GM12891 (cell line): Measurements from ENCODE around the gene ARHGAP15.

Experiments used
- DNase-seq: peaks from one replicate; pipeline ENCODE4 v3.0.0; 2011; ENCODE audit warnings: low spot score; ENCODE audit not compliant: insufficient read length
- FAIRE-seq: peaks from 2 replicates; lab custom pipeline; 2011; peaks lifted over from hg19 to GRCh38; lab: Jason Lieb, UNC
- PAX5 ChIP-seq: IDR thresholded peaks from 2 replicates; pipeline ENCODE4 v1.6.1; 2011; ENCODE audit warnings: low read length, moderate library complexity, mild to moderate bottlenecking; ENCODE audit not compliant: insufficient read depth, severe bottlenecking
- POLR2A ChIP-seq: IDR thresholded peaks from 2 replicates; pipeline ENCODE4 v1.6.1; 2011; ENCODE audit warnings: low read depth, low read length, control low read depth
- POLR2AphosphoS5 ChIP-seq: IDR thresholded peaks from 2 replicates; pipeline ENCODE4 v1.6.1; 2011; ENCODE audit warnings: low read depth, low read length, control low read depth
- POU2F2 ChIP-seq: IDR thresholded peaks from 2 replicates; pipeline ENCODE4 v1.6.1; 2011; ENCODE audit warnings: low read depth, mild to moderate bottlenecking, control low read depth, low read length, moderate library complexity
- SPI1 ChIP-seq: IDR thresholded peaks from 2 replicates; pipeline ENCODE4 v1.6.1; 2011; ENCODE audit warnings: low read depth, low read length, control low read depth
- TAF1 ChIP-seq: IDR thresholded peaks from 2 replicates; pipeline ENCODE4 v1.6.1; 2011; ENCODE audit warnings: low read depth, low read length, control low read depth

Gene ARHGAP15

DNA sequence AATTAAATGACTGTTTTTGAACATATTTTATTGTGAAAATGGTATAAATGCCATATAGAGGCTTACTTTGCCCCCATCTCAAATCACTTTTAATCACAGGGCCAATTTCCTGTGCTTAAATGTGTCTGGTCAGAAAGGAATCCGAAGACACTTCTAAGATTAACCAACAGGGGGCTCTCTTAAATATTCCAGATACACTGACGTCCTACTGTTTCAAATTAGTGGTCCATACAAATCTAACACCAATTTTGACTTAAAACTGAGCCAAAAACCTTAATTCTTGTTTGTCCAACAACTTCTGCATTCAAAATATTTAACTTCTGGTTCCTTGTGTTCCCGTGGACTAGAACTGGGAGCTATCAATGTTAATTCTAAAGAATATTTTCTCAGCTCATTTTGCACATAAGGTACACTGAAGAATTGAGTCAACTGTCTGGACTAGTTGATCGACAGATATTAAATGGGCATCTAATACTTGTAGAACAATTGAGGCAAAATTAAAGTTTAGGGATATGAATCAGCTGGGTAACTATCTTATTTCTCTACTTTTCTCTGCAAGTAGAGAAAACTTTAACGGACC is 557.5 kb downstream of the ARHGAP15 start:
- DNase-seq (no peak), FAIRE-seq (peak; percentile 35)
- TF ChIP-seq SPI1 (no peak), TAF1 (no peak), POLR2A (no peak), PAX5 (no peak), POLR2AphosphoS5 (no peak), POU2F2 (no peak)

DNA sequence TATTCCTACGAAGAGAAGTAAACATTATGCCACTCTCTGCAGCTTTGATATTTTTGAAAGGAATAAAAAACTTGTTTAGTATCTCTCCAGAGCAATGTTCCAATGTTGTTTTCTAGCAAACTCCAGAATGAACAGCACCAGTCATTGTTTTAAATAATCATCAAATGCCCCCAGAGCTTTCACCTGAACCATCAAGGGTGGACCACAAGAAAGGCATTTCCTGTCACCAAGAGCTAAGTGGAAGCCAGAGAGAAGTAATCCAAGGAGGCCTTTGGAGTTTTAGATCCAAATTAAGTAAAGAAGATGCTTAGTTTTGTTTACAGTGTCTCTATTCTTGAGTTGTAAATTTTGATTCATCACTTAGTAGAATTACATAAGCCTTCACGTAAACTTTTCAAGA is 559.0 kb downstream of the ARHGAP15 start:
- no peak for FAIRE-seq

DNA sequence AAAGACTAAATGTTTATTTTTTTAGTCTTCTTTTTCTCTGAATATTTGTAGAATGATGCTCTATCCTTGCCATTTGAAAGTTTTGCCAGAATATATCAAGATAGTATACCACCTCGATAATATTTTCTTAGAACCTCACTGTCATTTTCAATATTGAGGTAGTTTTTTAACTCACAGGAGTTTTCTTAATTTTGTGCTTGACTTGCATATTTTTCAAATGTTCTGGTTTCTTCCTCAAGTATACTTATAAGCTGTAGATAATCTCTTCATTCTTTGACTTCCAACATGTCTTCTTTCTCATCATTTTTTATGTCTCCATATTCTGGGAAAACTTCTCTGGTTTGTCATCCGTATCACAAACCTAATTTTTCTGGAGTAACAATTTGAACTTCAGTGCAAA is 559.6 kb downstream of the ARHGAP15 start:
- no peak for DNase-seq
- no peak for FAIRE-seq
- no peak for TF ChIP-seq POU2F2

More for the DNA sequence above, 559.0 kb downstream of the ARHGAP15 start:
- TF ChIP-seq POU2F2 (no peak), POLR2A (no peak), POLR2AphosphoS5 (no peak), SPI1 (no peak), PAX5 (no peak)
- no peak for DNase-seq

DNA sequence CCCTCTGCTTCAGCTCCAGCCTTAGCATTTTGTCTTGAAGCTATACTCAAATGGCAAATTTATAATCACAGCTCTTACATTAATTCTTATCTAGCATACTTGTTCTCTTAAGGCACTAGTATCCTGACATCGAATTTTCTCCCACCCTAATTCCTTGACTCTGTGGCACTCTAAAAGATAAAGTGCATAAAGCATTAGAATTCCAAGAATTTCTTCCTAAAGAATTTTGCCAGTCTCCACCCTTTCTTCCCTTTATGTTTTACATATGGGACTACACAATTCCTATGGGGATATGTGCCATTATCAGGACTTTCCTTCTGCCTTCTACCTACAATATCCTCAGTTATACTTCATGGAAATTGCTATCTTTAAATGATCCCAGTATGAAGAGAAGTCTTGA is 560.3 kb downstream of the ARHGAP15 start:
- TF ChIP-seq POU2F2 (no peak), PAX5 (no peak), POLR2A (no peak), SPI1 (no peak), POLR2AphosphoS5 (no peak), TAF1 (no peak)
- FAIRE-seq (no peak), DNase-seq (no peak)

DNA sequence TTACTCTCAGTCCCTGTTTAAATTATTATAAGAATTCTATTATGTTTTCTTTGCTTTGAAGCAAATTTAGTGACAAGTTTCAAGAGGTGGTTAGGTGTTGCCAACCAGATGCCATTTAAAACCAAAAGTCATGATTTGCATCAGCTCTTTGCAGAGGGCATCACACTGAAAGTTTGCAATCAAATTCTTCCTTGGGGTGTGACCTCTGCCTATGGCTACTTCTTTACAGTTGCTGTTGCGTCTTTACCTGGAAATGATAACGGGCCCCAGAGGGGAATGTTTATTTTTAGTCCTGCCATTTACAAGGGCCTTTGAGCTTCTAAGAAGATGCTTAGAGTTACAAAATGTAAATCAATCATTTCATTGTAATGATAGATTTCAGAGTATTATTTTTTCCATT is 561.0 kb downstream of the ARHGAP15 start:
- TF ChIP-seq POU2F2 = no peak
- TF ChIP-seq SPI1 = no peak
- TF ChIP-seq POLR2A = no peak
- no peak for TF ChIP-seq POLR2AphosphoS5
- no peak for TF ChIP-seq TAF1
- TF ChIP-seq PAX5 = no peak
- DNase-seq = no peak
- FAIRE-seq = no peak

DNA sequence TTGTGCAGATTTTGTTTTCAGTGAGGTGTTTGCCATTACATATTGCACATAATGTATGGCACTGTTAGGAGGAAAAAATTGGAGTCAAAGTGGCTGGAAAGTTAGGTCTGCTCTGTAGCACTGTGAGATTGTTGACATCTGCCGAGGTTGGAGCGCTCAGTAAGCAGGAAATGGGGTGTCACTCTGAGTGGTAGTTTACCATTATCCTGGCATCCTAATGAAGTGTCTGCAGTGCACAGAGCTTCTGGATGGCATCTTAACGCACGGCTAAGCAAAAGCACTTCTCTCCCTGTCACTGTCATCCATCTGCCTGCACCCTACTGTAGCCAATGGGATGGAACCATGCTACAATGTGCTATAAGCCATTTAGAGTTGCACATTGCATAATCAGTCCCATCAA is 561.9 kb downstream of the ARHGAP15 start:
- no peak for DNase-seq
- no peak for TF ChIP-seq POU2F2
- no peak for TF ChIP-seq PAX5
- no peak for TF ChIP-seq TAF1
- no peak for TF ChIP-seq POLR2AphosphoS5
- TF ChIP-seq POLR2A = no peak
- no peak for TF ChIP-seq SPI1
- no peak for FAIRE-seq

DNA sequence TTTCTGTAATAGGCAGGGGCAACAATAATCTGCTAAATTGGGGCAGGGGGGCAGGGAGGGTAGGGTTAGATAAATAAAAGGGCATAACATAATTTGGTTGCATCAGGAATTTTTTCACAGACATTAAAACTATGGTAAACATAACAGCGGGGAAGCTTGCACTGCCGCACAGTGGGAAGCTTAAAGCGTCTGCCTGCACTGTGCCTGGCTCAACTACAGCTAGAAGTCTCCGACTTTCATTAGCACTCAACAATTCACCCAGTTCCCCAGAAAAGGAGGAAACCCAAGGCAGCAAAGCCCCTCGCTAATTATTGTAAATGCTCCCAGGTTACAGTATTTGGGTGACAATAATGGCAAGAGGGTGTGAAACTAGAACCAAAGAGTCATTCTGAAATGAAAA is 562.9 kb downstream of the ARHGAP15 start:
- FAIRE-seq (no peak), DNase-seq (no peak)
- TF ChIP-seq SPI1 (no peak), POLR2A (no peak), POU2F2 (no peak), POLR2AphosphoS5 (no peak), PAX5 (no peak), TAF1 (no peak)

DNA sequence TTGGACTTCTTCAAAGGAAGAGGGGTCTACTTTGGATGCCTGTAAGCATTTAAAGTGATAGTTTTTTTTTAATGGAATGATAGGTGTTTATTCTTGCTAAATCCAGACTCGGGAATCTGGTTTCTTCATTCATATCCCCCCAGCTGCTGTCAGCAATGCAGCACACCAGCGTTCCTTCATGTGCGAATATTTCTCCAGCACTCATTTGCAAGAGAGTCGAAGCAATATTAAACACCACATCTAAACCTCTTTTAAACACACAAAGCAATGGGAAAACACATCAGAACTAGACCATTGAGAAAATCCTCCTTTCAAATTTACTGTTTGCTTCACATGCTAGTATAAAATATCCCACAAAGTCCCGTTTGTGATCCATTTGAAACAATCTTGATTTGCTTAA is 563.7 kb downstream of the ARHGAP15 start:
- TF ChIP-seq POLR2AphosphoS5 = no peak
- no peak for TF ChIP-seq PAX5
- TF ChIP-seq POLR2A = no peak
- TF ChIP-seq SPI1 = no peak
- TF ChIP-seq POU2F2 = no peak
- no peak for TF ChIP-seq TAF1
- FAIRE-seq (no peak), DNase-seq (no peak)

DNA sequence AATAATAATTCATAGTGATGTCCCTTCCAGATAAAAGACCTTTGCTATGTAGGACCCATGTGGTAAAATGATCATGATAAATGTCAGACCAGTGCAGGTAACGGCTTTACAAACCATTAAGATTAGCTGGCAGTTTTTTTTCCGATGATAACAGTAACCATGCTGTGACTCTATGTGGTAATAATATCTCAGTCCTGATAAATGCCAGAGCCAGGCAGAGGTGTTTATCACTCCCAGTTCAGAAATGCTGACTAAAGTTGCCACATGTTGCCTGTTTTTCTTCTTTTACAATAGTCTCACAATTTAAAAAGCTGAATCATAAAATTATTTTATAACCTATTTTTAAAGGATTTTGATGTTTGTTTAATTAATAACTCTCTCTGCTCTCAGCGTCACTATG is 565.1 kb downstream of the ARHGAP15 start:
- TF ChIP-seq POU2F2 (no peak), PAX5 (no peak), TAF1 (no peak), SPI1 (no peak), POLR2A (no peak), POLR2AphosphoS5 (no peak)
- no peak for DNase-seq
- FAIRE-seq = no peak

DNA sequence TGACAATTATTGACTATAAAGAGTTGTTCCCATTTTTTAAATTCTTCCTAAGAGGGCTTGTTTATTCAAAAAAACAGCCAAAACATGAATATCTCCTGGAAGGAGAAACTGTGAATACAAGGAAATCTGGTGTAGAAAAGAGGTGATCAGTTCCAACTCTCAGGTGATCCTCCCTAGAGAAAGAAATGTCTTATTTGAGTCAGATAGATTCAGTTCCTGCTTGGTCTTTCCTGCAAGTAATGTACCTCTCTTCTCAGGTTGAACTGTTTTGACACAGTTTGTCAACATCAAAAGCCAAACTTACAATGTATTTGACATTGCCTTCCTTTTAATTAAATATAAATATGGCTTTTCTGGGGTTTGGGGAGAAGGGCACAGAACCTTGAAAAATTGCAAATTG is 567.4 kb downstream of the ARHGAP15 start:
- TF ChIP-seq PAX5 = no peak
- no peak for TF ChIP-seq POLR2AphosphoS5
- no peak for TF ChIP-seq POLR2A
- peak; percentile 89 for TF ChIP-seq SPI1
- peak; percentile 23 for FAIRE-seq
- DNase-seq = no peak

DNA sequence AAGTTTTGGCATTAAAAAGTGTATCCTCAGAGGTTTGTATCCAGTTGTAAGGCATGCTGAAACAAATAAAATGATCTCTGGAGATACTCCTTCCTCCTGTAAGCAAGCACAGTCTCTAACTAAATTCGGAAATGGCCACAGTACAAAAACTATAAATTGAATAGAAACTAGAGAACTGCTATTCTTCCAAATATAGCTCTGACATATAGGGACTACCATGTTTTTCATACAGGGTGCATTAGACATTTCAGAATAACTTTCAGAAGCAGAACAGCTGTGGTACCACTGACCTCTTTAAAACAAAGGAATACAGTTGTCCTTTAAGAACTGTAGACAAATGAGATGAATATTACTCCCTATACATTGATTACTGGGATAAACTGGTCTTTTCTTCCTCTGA is 568.5 kb downstream of the ARHGAP15 start:
- FAIRE-seq (no peak), DNase-seq (no peak)
- TF ChIP-seq POLR2AphosphoS5 = no peak
- TF ChIP-seq SPI1 = no peak
- TF ChIP-seq POU2F2 = no peak
- no peak for TF ChIP-seq POLR2A
- no peak for TF ChIP-seq PAX5
- no peak for TF ChIP-seq TAF1
